Measurements from ENCODE around the gene TBCK.

TBCK gene

DNA sequence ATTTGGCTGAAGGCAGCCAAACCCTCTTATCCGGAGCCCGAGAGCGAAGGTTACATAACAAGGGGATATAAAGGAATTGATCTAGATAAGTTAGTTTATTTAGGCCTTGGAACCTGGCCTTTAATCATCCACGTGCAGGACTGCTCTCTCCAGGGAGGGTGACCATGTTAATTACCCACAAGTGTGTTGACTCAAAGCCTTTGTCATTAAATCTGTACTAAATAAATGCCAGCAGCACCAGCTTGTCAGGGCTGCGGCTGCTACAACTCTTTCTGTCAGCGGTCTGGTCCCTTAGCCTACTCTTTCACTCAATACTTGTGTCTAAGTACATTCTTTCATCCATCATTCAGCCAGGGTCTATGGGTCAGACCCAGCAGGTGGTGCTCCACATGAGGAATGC, 206.1 kb downstream of the TBCK start:
- DNase-seq, result no peak

GRCh38 chr4:106105697-106106096, 210.3 kb downstream of the TBCK start:
- no peak for DNase-seq

- DNase-seq, result no peak
These were observed 211.7 kb downstream of the TBCK start for GRCh38 chr4:106104276-106104675.

DNA sequence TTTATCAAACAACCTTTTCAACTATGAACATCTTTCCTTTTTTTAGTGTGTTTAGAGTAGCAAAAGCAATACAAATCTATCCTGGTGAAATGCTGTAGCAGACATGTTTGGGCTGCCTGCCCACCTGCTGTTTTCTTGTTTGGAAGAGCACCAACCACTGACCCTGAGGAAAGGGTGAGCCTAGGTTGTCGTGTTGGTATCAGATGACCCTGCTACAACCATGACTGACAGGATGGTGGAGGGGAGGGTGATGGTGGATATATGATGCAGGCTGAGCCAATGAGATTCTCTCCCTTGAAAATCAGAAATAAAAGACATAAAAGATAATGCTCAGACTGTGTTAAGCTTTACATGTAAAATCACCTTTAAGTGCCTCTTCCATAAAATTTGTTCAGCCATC, 219.6 kb downstream of the TBCK start:
- no peak for DNase-seq

DNA sequence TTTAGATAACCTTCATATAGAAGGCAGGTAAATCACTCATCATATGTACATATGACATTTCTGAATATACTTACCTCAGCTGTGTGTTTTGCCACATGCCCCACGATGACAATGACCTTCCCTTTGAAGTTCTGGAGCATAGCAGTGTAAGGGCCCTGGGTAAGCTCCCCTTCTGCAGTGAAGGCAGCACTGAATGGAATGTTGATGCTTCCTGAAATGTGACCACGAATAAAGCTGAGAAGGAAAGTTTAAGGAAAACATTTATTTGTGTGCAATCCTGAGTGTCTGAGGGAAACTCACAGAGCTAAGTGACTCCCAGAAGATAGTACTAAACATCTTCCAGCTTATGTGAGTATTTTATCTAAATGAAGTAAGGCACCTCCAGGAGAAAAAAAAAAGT, 220.6 kb downstream of the TBCK start:
- DNase-seq, result no peak

GRCh38 chr4:106092361-106093040, 223.5 kb downstream of the TBCK start:
- DNase-seq, result no peak

- no peak for DNase-seq
These were observed 225.2 kb downstream of the TBCK start for GRCh38 chr4:106090826-106091225.

DNA sequence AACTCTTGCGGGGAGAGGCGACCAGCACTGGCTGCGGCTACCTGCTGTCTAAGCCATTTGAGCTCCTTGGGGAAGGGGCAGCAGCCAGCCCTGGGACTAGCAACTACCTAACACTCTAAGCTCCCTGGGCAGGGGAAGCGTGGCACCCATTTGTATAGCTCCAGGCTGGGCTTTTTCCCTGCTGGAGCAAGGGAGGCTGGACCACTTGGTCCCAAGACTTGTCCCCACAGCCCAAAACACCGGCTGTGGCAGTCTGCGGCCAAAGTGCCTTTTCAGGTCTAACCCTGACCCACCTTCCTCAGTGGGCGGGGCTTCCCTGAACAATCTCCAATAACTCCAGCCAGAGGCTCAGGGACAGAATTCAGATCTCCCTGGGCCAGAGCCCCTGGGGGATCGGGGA, 232.9 kb downstream of the TBCK start:
- DNase-seq, result no peak

GRCh38 chr4:106080376-106080775, 235.6 kb downstream of the TBCK start:
- no peak for DNase-seq

DNA sequence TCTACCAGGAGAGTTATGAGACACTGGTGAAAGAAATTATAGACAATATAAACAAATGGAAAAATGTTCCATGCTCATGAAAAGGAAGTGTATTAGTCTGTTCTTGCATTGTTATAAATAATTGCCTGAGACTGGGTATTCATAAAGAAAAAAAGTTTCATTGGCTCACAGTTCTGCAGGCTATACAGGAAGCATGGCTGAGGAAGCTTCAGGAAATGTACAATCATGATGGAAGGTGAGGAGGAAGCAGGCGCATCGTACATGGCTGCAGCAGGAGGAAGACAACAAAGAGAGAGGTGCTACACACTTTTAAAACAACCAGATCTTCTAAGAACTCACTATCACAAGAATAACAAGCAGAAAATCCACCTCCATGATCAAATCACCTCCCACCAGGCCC, 236.4 kb downstream of the TBCK start:
- DNase-seq, result no peak

GRCh38 chr4:106065018-106065417, 251.0 kb downstream of the TBCK start:
- no peak for DNase-seq

DNA sequence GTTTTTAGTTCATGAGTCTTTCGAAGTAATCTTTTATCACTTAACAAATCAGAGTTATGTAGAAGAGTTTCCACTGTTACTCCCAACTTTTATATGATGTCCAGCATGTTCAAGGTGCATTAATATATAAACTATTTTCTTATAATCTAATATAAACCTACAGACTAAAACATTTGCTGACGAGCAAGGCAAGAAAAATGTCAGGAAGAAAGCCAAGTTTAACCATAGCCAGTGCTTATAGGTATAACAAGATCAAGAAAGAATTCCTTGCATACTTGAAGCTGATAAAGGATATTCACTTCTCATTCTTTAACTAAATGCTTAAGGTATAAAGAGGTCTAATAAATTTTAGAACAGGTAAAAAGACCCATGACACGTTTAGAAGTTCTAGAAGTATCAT, 253.0 kb downstream of the TBCK start:
- no peak for DNase-seq

DNA sequence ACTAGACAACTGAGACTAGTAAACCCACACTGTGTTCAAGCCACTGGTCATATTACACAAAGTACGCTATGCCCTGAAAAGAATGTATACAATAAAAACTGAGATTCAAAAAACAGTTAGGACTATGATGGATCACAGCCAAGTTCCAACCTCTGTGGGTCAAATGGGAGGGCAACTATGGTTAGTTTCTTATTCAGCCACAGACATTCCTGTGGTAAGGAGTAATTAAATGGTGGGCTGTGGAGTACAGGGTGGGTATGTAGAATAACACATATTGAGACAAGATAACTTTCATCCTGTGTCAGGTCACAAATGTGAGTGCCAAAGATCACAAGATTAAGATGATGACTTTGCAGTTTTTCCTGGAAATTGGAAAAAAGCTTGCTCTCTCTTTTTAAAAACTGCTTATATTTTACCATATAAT, 253.5 kb downstream of the TBCK start:
- DNase-seq, result no peak

- DNase-seq, result no peak
These were observed 257.1 kb downstream of the TBCK start for GRCh38 chr4:106058921-106059320.

DNA sequence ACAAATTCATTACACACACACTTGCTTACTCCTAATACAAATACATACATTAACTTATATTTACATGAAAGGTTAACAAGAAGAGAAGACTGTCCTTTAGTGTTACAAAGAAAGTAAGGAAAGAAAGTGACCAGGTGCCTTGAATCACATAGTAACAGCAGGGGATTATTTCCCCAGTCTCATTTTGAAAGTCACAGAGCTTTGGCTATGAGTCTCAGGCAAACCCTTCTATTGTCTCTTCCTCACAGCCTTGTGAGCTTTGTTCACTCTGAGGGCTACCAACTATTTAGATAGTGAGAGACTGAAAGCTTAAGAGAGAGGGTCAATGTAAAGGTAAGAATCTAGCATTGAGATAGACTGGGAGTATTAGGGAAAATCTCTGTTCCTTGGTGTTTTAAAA, 259.1 kb downstream of the TBCK start:
- DNase-seq, result no peak

GRCh38 chr4:106051514-106051913, 264.5 kb downstream of the TBCK start:
- DNase-seq, result no peak

DNA sequence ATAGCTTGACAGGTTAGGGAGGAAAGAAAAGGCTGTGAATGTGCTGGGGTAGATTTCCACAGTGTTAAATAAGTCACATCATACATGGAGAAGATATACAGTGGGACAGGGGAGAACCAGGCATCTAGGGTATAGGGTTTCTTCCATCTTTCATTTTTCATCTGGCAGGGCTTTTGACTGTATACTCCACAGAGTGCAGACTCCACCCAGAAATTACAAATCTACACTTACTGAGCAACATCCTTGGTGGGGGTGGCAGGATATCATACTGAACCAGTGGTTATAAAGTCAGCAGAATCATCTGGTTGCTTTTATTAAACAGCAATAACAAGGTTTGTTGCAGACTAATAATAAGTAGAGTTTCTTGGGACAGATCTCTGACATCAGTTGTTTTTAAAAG, 266.5 kb downstream of the TBCK start:
- DNase-seq, result no peak

DNA sequence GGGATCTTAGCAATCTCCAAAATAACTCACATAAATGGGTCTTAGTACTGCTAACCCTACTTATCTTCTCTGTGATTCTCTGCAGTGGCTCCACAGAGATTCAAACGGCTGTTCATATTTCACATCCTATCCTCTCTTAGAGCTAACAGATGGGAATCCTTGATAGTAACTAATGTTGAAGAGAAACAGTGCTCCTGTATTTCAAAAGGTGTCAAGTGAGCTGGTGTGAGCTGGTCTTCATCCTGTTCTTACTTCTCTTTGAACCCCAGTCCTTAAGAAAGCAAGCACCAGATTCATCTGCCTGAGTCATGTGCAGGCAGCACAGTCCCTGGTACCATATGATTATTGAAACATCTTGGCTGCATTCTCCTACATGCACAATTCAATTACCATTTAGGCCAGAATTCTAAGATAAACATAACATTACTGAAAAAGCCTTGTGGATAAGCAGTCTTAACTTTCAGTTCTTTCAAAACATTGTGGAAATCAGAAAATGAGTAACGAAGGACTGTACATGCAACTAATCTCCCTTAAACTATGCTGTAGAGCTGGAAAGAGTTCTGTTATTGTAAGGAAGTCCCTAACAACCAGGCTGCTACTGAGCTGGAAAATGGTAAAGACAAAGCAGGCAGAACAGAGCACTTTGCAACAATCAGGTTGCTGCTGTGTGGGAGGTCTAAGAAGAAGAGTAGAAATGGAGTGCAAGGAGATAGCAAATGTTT, 267.6 kb downstream of the TBCK start:
- DNase-seq, result no peak

DNA sequence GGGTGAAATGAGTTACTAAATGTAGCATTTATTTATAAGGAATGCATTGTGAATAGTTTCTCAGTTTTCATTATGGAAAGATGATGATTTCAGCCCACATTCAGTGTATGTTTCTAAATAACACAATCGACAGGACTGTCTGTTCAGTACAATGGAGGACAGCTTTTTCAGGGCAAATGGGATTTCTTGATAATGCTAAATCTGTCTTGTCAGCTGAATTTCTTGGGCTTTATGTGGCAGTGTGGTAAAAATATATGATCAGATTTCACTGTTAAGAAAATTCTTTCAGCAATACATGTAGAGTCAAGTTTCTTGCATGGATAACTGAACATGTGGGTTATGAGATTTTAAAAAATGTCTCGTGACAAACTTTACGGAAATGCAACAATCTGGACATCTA, 269.9 kb downstream of the TBCK start:
- DNase-seq, result no peak

DNA sequence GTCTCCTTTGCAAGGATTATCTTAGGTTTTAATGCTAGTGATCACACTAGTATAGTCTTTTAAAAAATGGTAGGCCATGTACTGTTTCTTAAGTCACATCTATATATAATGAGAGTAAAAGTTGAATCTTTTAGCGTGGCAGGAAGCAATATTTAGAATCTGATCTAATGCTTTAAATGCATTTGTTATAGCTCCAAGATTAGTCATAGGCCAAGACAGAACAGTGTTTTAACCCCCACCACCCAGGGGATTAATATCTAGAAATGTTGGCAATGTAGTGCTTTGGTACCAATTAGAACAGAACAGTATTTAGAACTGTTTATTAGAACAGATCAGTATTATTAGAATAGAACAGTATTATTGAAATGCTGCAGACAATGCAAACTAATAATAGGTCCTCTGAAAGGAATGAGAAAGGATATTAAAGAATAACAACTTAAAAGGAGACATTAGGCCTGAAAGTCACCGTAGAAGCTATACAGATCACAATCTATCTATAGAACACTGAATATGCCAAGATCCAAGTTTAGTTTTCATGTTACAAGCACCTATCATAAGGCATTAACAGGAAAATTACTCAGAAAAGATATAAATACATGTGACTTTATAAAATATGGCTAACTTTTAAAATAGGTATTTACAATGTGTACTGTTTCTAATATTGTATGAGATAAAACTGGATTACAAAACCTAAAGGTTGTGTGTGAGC, 274.6 kb downstream of the TBCK start:
- DNase-seq, result no peak

DNA sequence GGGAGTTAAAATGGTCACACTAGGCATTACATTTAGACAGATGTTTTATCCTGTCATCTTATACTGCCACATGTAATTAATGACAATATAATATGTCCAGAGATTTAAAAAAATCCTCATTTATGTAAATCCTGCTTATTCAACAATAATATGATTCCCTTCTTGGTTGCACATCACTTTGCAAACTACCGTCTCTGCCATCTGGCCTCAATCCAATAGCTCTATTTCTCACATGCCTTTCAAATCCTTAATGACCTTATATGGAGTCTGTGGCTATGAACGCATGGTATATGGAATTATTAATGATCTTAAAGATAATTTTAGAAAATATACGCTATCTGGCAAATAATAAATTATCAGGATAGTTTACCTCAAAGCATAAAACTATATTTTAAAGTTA, 276.2 kb downstream of the TBCK start:
- no peak for DNase-seq

- DNase-seq, result no peak
These were observed 277.1 kb downstream of the TBCK start for GRCh38 chr4:106038908-106039307.

DNA sequence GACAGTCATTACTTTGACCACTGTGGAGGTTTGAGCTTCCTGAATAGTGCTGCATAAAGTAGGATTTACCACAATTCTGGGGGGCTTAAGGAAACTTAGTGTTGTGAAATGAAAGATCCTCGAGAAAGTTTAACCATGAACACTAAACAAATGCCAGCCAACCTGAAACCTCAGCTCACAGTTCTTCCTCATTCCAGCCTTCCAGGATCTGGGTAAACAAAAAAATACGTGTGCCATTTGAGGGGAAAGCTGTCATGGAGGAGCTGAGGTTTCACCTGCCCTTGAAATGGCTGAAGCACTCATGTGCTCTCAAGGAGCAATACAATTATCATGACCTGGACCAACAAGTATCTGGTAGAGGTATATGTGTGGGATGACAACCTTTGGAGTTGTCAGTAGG, 278.0 kb downstream of the TBCK start:
- no peak for DNase-seq

DNA sequence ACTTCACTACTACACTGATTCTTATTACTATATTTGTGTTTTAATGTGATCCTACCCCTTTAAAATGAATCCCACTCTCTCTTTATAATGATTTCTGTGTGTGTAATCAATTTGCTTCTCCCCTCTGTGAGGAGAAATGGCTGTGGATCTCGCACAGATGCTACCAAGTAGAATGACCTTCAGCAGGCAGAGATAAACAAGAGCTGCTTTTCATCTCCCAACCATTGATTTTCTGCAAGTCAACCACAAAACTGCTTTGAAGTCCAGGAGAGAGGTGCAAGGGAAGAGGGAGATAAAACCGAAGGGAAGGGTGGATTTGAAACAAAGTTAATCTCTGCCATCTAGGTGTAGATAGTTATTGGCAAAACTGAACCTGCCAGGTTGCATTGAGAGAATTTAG, 279.2 kb downstream of the TBCK start:
- no peak for DNase-seq

Data from GDM1 (cell line).